H9 (cell line): Measurements from ENCODE around the gene TSPYL6. TPM values are rescaled to one million over a fixed set of nuclear protein-coding genes. Genes with fewer than 3 reads are reported as not detected.

Source experiments
- DNase-seq: peaks from one replicate; pipeline ENCODE4 v3.0.0-alpha.2; 2017
- H2AFZ ChIP-seq: one replicate; pipeline ENCODE4 v1.6.1; 2013; ENCODE audit warnings: mild to moderate bottlenecking, low read length, control low read depth, moderate library complexity
- H2AK5ac ChIP-seq: 2 replicates; pipeline ENCODE4 v1.6.1; 2013; ENCODE audit warnings: low read length, control low read depth, mixed read lengths; ENCODE audit not compliant: insufficient read length
- H2BK120ac ChIP-seq: one replicate; pipeline ENCODE4 v1.6.1; 2013; ENCODE audit warnings: low read depth, mild to moderate bottlenecking, low read length, control low read depth, inconsistent platforms; ENCODE audit not compliant: poor library complexity, severe bottlenecking
- H2BK12ac ChIP-seq: 2 replicates; pipeline ENCODE4 v1.6.1; 2013; ENCODE audit warnings: low read length, control low read depth, mixed read lengths, low read depth; ENCODE audit not compliant: insufficient read length
- H2BK15ac ChIP-seq: 2 replicates; pipeline ENCODE4 v1.6.1; 2013; ENCODE audit warnings: low read depth, low read length, control low read depth
- H2BK20ac ChIP-seq: one replicate; pipeline ENCODE4 v1.6.1; 2013; ENCODE audit warnings: low read depth, mild to moderate bottlenecking, low read length, control low read depth, inconsistent platforms; ENCODE audit not compliant: poor library complexity, severe bottlenecking
- H2BK5ac ChIP-seq: 2 replicates; pipeline ENCODE4 v1.6.1; 2013; ENCODE audit warnings: low read length, control low read depth, mixed read lengths; ENCODE audit not compliant: insufficient read length
- H3K14ac ChIP-seq: 2 replicates; pipeline ENCODE4 v1.6.1; 2013; ENCODE audit warnings: low read length, control low read depth; ENCODE audit not compliant: insufficient read depth
- H3K18ac ChIP-seq: 2 replicates; pipeline ENCODE4 v1.6.1; 2013; ENCODE audit warnings: low read depth, mild to moderate bottlenecking, mixed read lengths, low read length, control low read depth; ENCODE audit not compliant: insufficient read length
- H3K23ac ChIP-seq: 2 replicates; pipeline ENCODE4 v1.6.1; 2013; ENCODE audit warnings: low read length, control low read depth, mixed read lengths, low read depth; ENCODE audit not compliant: insufficient read length
- H3K23me2 ChIP-seq: 2 replicates; pipeline ENCODE4 v1.6.1; 2013; ENCODE audit warnings: low read depth, mild to moderate bottlenecking, mixed read lengths, low read length, control low read depth; ENCODE audit not compliant: insufficient read length, poor library complexity, severe bottlenecking
- H3K27ac ChIP-seq: 2 replicates; pipeline ENCODE4 v1.5.1; 2013; ENCODE audit warnings: low read length, control low read depth, mixed read lengths, low read depth; ENCODE audit not compliant: insufficient read length
- H3K27me3 ChIP-seq: 2 replicates; pipeline ENCODE4 v1.6.1; 2013; ENCODE audit warnings: low read length, control low read depth, inconsistent platforms; ENCODE audit not compliant: insufficient read depth
- H3K4ac ChIP-seq: 2 replicates; pipeline ENCODE4 v1.6.1; 2013; ENCODE audit warnings: low read depth, mild to moderate bottlenecking, control low read depth, inconsistent platforms, low read length, moderate library complexity
- H3K4me1 ChIP-seq: 2 replicates; pipeline ENCODE4 v1.6.1; 2013; ENCODE audit warnings: low read length, control low read depth, inconsistent platforms; ENCODE audit not compliant: insufficient read depth
- H3K4me2 ChIP-seq: 2 replicates; pipeline ENCODE4 v1.6.1; 2013; ENCODE audit warnings: low read length, control low read depth, mixed read lengths; ENCODE audit not compliant: insufficient read length, insufficient read depth
- H3K56ac ChIP-seq: 2 replicates; pipeline ENCODE4 v1.6.1; 2013; ENCODE audit warnings: low read depth, mild to moderate bottlenecking, mixed read lengths, low read length, control low read depth; ENCODE audit not compliant: insufficient read length
- H3K79me1 ChIP-seq: 2 replicates; pipeline ENCODE4 v1.6.1; 2013; ENCODE audit warnings: low read depth, mild to moderate bottlenecking, moderate library complexity, low read length, control low read depth, inconsistent platforms; ENCODE audit not compliant: insufficient read depth, poor library complexity, severe bottlenecking
- H3K79me2 ChIP-seq: 2 replicates; pipeline ENCODE4 v1.6.1; 2013; ENCODE audit warnings: low read length, control low read depth, inconsistent platforms; ENCODE audit not compliant: insufficient read depth
- H3K9ac ChIP-seq: 2 replicates; pipeline ENCODE4 v1.6.1; 2013; ENCODE audit warnings: low read length, control low read depth, mixed read lengths; ENCODE audit not compliant: insufficient read length; ENCODE audit errors: extremely low read depth
- H3K9me3 ChIP-seq: one replicate; pipeline ENCODE4 v1.6.1; 2013; ENCODE audit warnings: low read depth, low read length, inconsistent platforms; ENCODE audit not compliant: control insufficient read depth
- H3T11ph ChIP-seq: one replicate; pipeline ENCODE4 v1.6.1; 2013; ENCODE audit warnings: mild to moderate bottlenecking, low read length, control low read depth, inconsistent platforms
- H4K20me1 ChIP-seq: one replicate; pipeline ENCODE4 v1.6.1; 2013; ENCODE audit not compliant: control insufficient read depth, insufficient read length, insufficient read depth
- H4K5ac ChIP-seq: 2 replicates; pipeline ENCODE4 v1.6.1; 2013; ENCODE audit warnings: low read depth, mild to moderate bottlenecking, mixed read lengths, low read length, control low read depth; ENCODE audit not compliant: insufficient read length
- H4K8ac ChIP-seq: replicated peaks from 2 replicates; pipeline ENCODE4 v1.6.1; 2013; ENCODE audit warnings: low read length, control low read depth, mixed read lengths, low read depth; ENCODE audit not compliant: insufficient read length
- H4K91ac ChIP-seq: 2 replicates; pipeline ENCODE4 v1.6.1; 2013; ENCODE audit warnings: low read depth, mild to moderate bottlenecking, moderate library complexity, mixed read lengths, low read length, control low read depth; ENCODE audit not compliant: insufficient read length
- H3K27ac Mint-ChIP-seq, 3 experiments: 2 replicates in 2 of 3; 3 replicates in 1 of 3; pipeline ENCODE4 v1.8.0; 2020 to 2021; ENCODE audit warnings: mixed read lengths in 3 of 3, mild to moderate bottlenecking in 1 of 3, moderate library complexity in 1 of 3
- H3K27me3 Mint-ChIP-seq: 2 replicates; pipeline ENCODE4 v1.8.0; 2021; ENCODE audit warnings: low read depth, mild to moderate bottlenecking, moderate library complexity, mixed read lengths
- H3K36me3 Mint-ChIP-seq, 3 experiments: 2 replicates in 2 of 3; 3 replicates in 1 of 3; pipeline ENCODE4 v1.8.0; 2020 to 2021; ENCODE audit warnings: low read depth in 3 of 3, mixed read lengths in 3 of 3; ENCODE audit not compliant: insufficient read depth in 1 of 3
- H3K4me1 Mint-ChIP-seq, 2 experiments: 2 replicates each; pipeline ENCODE4 v1.8.0; 2020; ENCODE audit warnings: mixed read lengths in 2 of 2
- H3K4me3 Mint-ChIP-seq, 2 experiments: 2 replicates in 1 of 2; 3 replicates in 1 of 2; pipeline ENCODE4 v1.8.0; 2020 to 2021; ENCODE audit warnings: mild to moderate bottlenecking in 2 of 2, mixed read lengths in 2 of 2, moderate library complexity in 1 of 2
- H3K9me3 Mint-ChIP-seq, 2 experiments: 2 replicates in 1 of 2; 3 replicates in 1 of 2; pipeline ENCODE4 v1.8.0; 2020; ENCODE audit warnings: mild to moderate bottlenecking in 2 of 2, mixed read lengths in 2 of 2, moderate library complexity in 1 of 2
- CTCF ChIP-seq: fragments of 200-600 bp; sonication (generic); conservative IDR thresholded peaks from 3 replicates; pipeline ENCODE4 v1.8.0; 2021; ENCODE audit warnings: antibody characterized with exemption, mild to moderate bottlenecking
- WGBS: extraction: QIAGEN DNeasy Blood & Tissue Kit; methylation state at CpG from one replicate; pipeline ENCODE4 v1.1.7; 2013; ENCODE audit warnings: missing lambda C conversion rate, low lambda C conversion rate, mixed read lengths; ENCODE audit not compliant: insufficient read length; ENCODE audit errors: extremely low coverage; 5-methylcytosine and 5-hydroxymethylcytosine counted together
- total RNA-seq: library from RNA; stranded (reverse); gene quantifications from 2 replicates; pipeline ENCODE4 v1.2.1, GENCODE V29; 2021

The TSPYL6 gene
- total RNA-seq, 1 experiment from 2014 or later = not detected

GRCh38 chr2:54285451-54285850 is 29.4 kb upstream of the TSPYL6 start:
- no peak overlapping the region for H3K4me3 Mint-ChIP-seq
- Histone ChIP-seq H3K14ac (no peak overlapping the region), H3K56ac (no peak overlapping the region), H3K79me2 (no peaks in the 10 kb centered on the region), H4K20me1 (no peaks in the 10 kb centered on the region), H2BK5ac (no peak overlapping the region), H2BK12ac (no peak overlapping the region), H3K23me2 (no peaks in the 10 kb centered on the region), H4K5ac (no peak overlapping the region), H3K23ac (no peak overlapping the region), H4K91ac (no peak overlapping the region), H3K4ac (no peak overlapping the region), H3K79me1 (no peaks in the 10 kb centered on the region), H4K8ac (no peak overlapping the region), H3K4me1 (no peaks in the 10 kb centered on the region; the same call in 1 of the 2 replicates), H2AK5ac (no peak overlapping the region), H3K27me3 (no peaks in the 10 kb centered on the region), H3K27ac (no peak overlapping the region), H2BK15ac (no peak overlapping the region), H2BK20ac (no peak overlapping the region), H2BK120ac (no peak overlapping the region), H3T11ph (no peak overlapping the region), H3K18ac (no peak overlapping the region), H3K9ac (no peak overlapping the region), H3K4me2 (no peak overlapping the region), H2AFZ (no peak overlapping the region), H3K9me3 (no peaks in the 10 kb centered on the region)
- no peaks in the 10 kb centered on the region for H3K36me3 Mint-ChIP-seq
- WGBS = no CpG with 5 or more reads among the region's 1 CpG
- TF ChIP-seq CTCF = no peak
- no peak overlapping the region for H3K27ac Mint-ChIP-seq
- DNase-seq = no peak
- H3K27me3 Mint-ChIP-seq = peaks cover 35% of the 10 kb centered on the region
- H3K9me3 Mint-ChIP-seq = no peaks in the 10 kb centered on the region; a peak in 1 of 5 replicates
- peaks cover 15 to 19% of the 10 kb centered on the region in 2 experiments for H3K4me1 Mint-ChIP-seq
